ENCODE results near the gene CIDEC. TPM values are rescaled to one million over a fixed set of nuclear protein-coding genes. Genes with fewer than 3 reads are reported as not detected.

Gene CIDEC
- polyA plus RNA-seq, 1 donor from 2014 or later = not detected

DNA sequence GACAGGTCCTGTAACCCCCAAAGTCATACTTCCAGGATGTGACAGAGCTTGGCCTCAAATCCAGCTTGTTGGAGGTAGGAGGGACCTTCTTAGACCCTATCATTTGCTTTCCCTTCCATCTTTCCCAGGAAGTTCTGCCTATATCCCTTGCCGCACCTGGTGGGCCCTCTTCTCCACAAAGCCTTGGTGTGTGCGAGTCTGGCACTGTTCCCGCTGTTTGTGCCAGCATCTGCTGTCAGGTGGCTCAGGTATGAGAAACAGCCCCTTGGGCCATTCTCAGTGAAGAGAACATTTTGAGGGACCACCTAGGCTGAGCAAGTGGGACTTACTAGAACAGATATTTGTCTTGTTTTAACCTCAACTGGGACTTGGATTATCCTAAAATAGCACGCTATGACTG is 23.9 kb upstream of the CIDEC start:
- H2AFZ ChIP-seq (ENCODE audit: low read depth, low read length) = no peak overlapping the region
- no peaks in the 10 kb centered on the region for H3K9me2 ChIP-seq (ENCODE audit: insufficient read depth, low read length)
- no peak overlapping the region for H3K4me2 ChIP-seq (ENCODE audit: low read length)

DNA sequence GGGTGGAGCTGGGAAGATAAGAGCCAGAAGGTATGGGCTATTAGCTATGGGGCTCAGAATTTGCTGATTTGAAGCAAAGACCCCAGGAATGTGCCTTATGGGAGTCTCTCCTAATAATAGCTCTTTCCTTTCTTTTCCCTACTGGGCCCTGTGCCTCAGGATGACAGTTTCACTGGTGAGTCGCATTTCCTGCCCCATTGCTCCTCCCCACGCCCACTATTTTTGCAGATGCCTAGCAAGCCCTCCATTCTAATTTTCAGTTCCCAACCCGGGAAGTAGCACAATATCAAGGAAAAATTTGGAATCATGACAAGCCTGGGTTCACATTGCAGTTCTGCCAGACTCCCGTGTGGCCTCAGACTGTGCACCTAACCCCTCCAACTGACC is 23.2 kb upstream of the CIDEC start:
- Histone ChIP-seq H3K27ac (ENCODE audit: low read length) (no peak overlapping the region), H4K20me1 (ENCODE audit: insufficient read depth) (no peaks in the 10 kb centered on the region), H3K4me2 (ENCODE audit: low read length) (no peak overlapping the region), H3K4me3 (ENCODE audit: low read length) (no peak overlapping the region), H3K27me3 (ENCODE audit: insufficient read depth, low read depth, low read length) (no peaks in the 10 kb centered on the region), H3K36me3 (ENCODE audit: insufficient read depth, low read length) (no peaks in the 10 kb centered on the region), H3K79me2 (replicated peaks; ENCODE audit: insufficient read depth, low read length) (no peaks in the 10 kb centered on the region), H3K9ac (ENCODE audit: low read length) (no peak overlapping the region), H3K9me3 (ENCODE audit: low read length) (no peaks in the 10 kb centered on the region), H3K9me2 (ENCODE audit: insufficient read depth, low read length) (no peaks in the 10 kb centered on the region), H3F3A (ENCODE audit: insufficient read depth, low read length, poor library complexity, severe bottlenecking) (no peaks in the 10 kb centered on the region), H2AFZ (ENCODE audit: low read depth, low read length) (no peak overlapping the region)
- no peak for TF ChIP-seq CTCF (IDR thresholded peaks at IDR 0.05; ENCODE audit: poor library complexity, severe bottlenecking)
- TF ChIP-seq TAF1 (IDR thresholded peaks at IDR 0.05; ENCODE audit: low read depth) = no peak
- no peak for TF ChIP-seq MXI1 (conservative IDR thresholded peaks at IDR 0.05; ENCODE audit: poor library complexity, severe bottlenecking)
- no peak for TF ChIP-seq EP300 (conservative IDR thresholded peaks at IDR 0.05; ENCODE audit: poor library complexity, severe bottlenecking)
- no peak for TF ChIP-seq POLR2AphosphoS5 (IDR thresholded peaks at IDR 0.05)
- no peak for TF ChIP-seq RAD21 (conservative IDR thresholded peaks at IDR 0.05)
- TF ChIP-seq REST (IDR thresholded peaks at IDR 0.05; ENCODE audit: borderline replicate concordance) = no peak

More for the DNA sequence above, 23.9 kb upstream of the CIDEC start:
- H3K9ac ChIP-seq (ENCODE audit: low read length) = no peak overlapping the region
- H3K36me3 ChIP-seq (ENCODE audit: insufficient read depth, low read length) = no peaks in the 10 kb centered on the region
- no peak overlapping the region for H3K27ac ChIP-seq (ENCODE audit: low read length)
- no peaks in the 10 kb centered on the region for H3K9me3 ChIP-seq (ENCODE audit: low read length)
- no peak overlapping the region for H3K4me3 ChIP-seq (ENCODE audit: low read length)
- no peaks in the 10 kb centered on the region for H3K27me3 ChIP-seq (ENCODE audit: insufficient read depth, low read depth, low read length)
- no peaks in the 10 kb centered on the region for H4K20me1 ChIP-seq (ENCODE audit: insufficient read depth)
- no peaks in the 10 kb centered on the region for H3K79me2 ChIP-seq (replicated peaks; ENCODE audit: insufficient read depth, low read length)
- TF ChIP-seq CTCF (IDR thresholded peaks at IDR 0.05; ENCODE audit: poor library complexity, severe bottlenecking) (no peak), EZH2 (IDR thresholded peaks at IDR 0.05; ENCODE audit: borderline replicate concordance, insufficient read depth, low read length, poor library complexity, severe bottlenecking) (no peak), REST (IDR thresholded peaks at IDR 0.05; ENCODE audit: borderline replicate concordance) (no peak), TAF1 (IDR thresholded peaks at IDR 0.05; ENCODE audit: low read depth) (no peak), MXI1 (conservative IDR thresholded peaks at IDR 0.05; ENCODE audit: poor library complexity, severe bottlenecking) (no peak), RAD21 (conservative IDR thresholded peaks at IDR 0.05) (no peak), EP300 (conservative IDR thresholded peaks at IDR 0.05; ENCODE audit: poor library complexity, severe bottlenecking) (no peak), POLR2AphosphoS5 (IDR thresholded peaks at IDR 0.05) (no peak), SMC3 (conservative IDR thresholded peaks at IDR 0.05; ENCODE audit: poor library complexity) (no peak)
- no peaks in the 10 kb centered on the region for H3F3A ChIP-seq (ENCODE audit: insufficient read depth, low read length, poor library complexity, severe bottlenecking)
